Adipocyte (in vitro differentiated cells): Measurements from ENCODE around the gene SERINC3.

Experiments
- DNase-seq: peaks from one replicate; pipeline ENCODE4 v3.0.0-alpha.2; 2015; ENCODE audit warnings: low read depth
- H3K27me3 ChIP-seq: replicated peaks from 2 replicates; pipeline ENCODE4 v1.7.0; 2013; ENCODE audit warnings: mild to moderate bottlenecking, low read length, moderate library complexity; ENCODE audit not compliant: control insufficient read depth, insufficient read depth
- H3K36me3 ChIP-seq: 2 replicates; pipeline ENCODE4 v1.7.0; 2013; ENCODE audit warnings: low read length, mild to moderate bottlenecking, moderate library complexity; ENCODE audit not compliant: control insufficient read depth, insufficient read depth, severe bottlenecking
- H3K4me1 ChIP-seq: 2 replicates; pipeline ENCODE4 v1.7.0; 2013; ENCODE audit warnings: mild to moderate bottlenecking, low read length, moderate library complexity; ENCODE audit not compliant: control insufficient read depth, insufficient read depth
- H3K4me3 ChIP-seq: 2 replicates; pipeline ENCODE4 v1.7.0; 2013; ENCODE audit warnings: mild to moderate bottlenecking, low read length, moderate library complexity
- H3K9ac ChIP-seq: 2 replicates; pipeline ENCODE4 v1.7.0; 2013; ENCODE audit warnings: mild to moderate bottlenecking, low read length, moderate library complexity
- H3K9me3 ChIP-seq: 2 replicates; pipeline ENCODE4 v1.7.0; 2013; ENCODE audit warnings: mild to moderate bottlenecking, low read length, moderate library complexity; ENCODE audit not compliant: control insufficient read depth

The SERINC3 gene

GRCh38 chr20:44448753-44449546, 72.9 kb downstream of the SERINC3 start:
- Histone ChIP-seq H3K9ac (no peak overlapping the region), H3K4me3 (no peak overlapping the region), H3K27me3 (peaks cover 31% of the 10 kb centered on the region), H3K36me3 (no peaks in the 10 kb centered on the region), H3K4me1 (no peaks in the 10 kb centered on the region), H3K9me3 (peaks cover 4% of the 10 kb centered on the region)
- no peak for DNase-seq

DNA sequence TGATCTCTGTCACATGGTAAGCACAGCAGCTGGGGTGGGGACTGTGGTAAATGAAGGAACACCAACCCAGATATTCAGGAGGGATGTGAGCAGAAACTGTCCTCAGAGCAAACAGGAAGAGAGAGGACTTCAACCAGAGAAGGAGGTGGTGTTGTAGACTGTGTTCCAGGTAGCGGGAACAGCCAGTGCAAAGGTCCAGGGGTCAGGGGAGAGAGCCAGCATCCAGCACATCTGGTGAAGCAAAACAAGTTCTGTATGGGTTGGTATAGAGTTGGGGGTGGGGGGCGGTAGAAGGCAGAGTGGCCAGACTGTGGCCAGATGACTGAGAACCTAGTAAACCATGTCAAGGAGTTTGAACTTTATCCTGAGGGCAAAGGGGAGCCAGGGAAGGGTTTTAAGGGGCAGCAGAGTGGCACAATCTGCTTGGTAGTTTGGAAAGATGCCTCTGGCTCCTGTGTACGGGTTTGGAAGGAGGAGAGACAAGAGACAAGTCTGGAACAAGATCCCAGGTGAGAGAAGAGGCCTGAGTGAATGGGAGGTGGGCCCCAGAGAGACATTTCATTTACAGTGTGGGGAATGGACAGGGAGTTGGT, 73.9 kb downstream of the SERINC3 start:
- DNase-seq, result no peak
- Histone ChIP-seq H3K4me3 (no peak overlapping the region), H3K27me3 (peaks cover 31% of the 10 kb centered on the region), H3K4me1 (peaks cover 6% of the 10 kb centered on the region), H3K36me3 (no peaks in the 10 kb centered on the region), H3K9ac (no peak overlapping the region), H3K9me3 (peaks cover 4% of the 10 kb centered on the region)
